Activated CD8-positive, alpha-beta memory T cell treated with anti-CD3 and anti-CD28 coated beads, Interleukin-2, amount 50 U/mL, for 1 hour (primary cell): Measurements from ENCODE around the gene ZNF525.
A peak's percentile ranks its signal among the peaks of the same experiment; 100 is the strongest.
"Not testable (repeated sequence)": the region's sequence is repeated elsewhere in the genome, so short reads cannot be mapped to it uniquely, and the experiment has no call there.

Source experiments
- DNase-seq: peaks from one replicate; pipeline ENCODE4 v3.0.0-alpha.2; 2020; ENCODE audit errors: extremely low read depth

The ZNF525 gene

DNA sequence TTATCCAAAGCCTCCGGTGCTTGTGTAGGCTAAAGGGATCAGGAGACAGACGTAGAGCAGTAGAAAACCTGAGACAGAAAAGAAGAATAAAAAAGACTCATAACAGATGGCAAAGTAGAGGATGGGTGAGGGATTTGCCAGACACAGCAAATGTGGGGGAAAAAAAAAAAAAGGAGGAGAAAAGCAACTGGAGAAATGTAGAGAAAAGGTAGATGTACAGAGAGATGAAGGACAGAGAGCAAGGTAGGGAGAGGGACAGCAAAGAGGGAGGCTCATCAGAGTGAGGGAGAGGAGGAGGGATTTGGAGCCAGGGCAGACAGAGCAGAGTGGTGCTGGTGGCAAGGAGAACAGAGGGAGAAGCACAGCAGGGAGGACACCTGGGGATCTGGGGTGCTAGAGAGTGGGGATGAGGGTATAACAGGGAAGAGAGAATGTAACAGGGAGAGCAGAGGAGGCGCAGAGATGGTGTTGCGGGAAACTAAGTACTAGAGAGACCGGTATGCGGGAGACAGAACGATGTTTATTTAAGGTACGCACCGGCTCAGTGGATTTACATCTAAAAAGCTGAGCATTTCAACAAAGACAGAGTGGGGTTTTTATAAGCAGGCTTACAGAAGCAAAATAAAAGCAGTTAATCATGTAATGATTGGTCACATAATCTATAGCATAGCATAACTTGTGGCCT lies 30.5 kb downstream of the ZNF525 start:
- DNase-seq, result not testable (repeated sequence)

DNA sequence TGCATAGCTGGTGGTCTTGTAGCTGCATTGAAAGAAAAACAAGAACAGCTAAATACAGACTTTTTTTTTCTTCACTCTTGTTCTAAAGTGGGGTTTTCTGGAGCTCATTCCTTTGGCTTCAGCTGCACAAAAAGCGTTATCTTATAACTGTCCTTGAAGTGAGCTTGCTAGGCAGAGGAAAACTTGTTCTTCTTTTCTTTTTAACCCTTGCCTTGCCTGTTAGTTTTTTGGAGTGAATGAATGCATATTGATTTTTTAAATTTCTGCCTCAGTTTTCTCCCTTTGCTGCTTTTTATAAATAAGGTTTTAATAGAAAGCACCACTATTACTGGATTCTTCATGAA lies 31.0 kb downstream of the ZNF525 start:
- DNase-seq, result no peak

DNA sequence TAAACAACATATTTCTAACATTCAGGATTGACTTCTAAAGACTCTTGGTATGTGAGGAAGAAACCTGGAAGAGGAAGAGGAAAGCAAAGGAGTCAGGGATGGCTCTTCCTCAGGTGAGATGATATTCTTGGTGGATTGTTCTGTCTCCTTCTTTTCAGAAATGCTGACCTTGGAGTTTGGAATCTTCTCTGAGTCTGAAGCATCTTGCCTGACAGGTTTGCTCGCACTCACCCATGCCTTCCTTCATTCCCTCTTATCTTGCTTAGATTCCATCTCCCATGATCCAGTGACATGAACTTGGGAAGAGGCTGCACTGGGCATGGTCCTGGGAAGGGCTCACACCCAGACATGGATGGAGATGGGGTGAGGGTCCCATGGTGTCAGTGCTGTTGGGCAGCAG lies 32.4 kb downstream of the ZNF525 start:
- DNase-seq, result not testable (repeated sequence)

DNA sequence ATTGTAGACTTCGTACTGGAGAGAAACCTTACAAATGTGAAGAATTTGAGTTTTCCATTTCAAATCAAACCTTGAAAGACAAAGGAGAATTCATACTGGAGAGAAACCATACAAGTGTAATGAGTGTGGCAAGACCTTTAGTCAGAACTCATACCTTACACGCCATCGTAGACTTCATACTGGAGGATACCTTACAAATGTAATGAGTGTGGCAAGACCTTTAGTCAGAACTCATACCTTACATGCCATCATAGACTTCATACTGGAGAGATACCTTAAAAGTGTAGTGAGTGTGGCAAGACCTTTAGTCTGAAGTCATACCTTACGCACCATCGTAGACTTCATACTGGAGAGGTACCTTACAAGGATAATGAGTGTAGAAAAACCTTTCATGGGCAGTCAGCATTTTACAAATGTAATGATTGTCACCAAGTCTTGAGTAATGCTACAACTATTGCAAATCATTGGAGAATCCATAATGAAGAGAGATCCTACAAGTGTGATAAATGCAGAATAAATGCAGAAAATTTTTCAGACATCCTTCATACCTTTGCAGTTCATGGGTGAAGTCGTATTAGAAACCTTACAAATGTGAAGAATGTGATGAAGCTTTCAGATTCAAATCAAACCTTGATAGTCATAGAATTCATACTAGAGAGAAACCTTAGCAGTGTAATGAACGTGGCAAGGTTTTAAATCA lies 44.1 kb downstream of the ZNF525 start:
- no peak for DNase-seq

DNA sequence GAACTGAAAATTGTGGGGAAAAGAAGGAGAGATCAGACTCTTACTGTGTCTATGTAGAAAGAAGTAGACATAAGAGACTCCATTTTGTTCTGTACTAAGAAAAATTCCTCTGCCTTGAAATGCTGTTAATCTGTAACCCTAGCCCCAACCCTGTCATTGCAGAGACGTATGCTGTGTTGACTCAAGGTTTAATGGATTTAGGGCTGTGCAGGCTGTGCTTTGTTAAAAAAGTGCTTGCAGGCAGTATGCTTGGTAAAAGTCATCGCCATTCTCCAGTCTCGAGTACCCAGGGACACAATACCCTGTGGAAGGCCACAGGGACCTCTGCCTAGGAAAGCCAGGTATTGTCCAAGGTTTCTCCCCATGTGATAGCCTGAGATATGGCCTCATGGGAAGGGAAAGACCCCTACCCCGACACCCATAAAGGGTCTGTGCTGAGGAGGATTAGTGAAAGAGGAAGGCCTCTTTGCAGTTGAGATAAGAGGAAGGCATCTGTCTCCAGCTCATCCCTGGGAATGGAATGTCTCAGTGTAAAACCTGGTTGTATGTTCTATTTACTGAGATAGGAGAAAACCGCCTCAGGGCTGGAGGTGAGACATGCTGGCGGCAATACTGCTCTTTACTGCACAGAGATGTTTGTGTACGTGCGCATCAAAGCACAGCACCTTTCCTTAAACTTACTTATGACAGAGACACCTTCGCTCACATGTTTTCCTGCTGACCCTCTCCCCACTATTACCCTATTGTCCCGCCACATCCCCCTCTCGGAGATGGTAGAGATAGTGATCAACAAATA lies 55.2 kb downstream of the ZNF525 start:
- DNase-seq, result not testable (repeated sequence)

DNA sequence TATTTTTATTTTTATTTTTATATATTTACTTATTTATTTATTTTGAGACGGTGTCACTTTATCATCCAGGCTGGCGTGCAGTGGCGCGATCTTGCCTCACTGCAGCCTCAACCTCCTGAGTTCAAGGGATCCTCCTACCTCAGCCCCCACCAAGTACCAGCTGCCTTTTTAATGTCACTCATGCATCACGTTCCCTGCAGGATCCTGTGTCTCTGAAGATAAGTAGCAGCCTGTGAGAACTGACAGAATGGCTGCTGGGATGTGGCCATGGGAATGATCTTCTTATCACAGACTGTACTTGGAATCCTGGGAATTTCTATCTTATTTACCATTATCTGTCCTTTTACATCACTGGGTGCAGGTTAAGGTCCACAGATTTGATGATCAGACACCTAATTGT lies 57.0 kb downstream of the ZNF525 start:
- no peak for DNase-seq

DNA sequence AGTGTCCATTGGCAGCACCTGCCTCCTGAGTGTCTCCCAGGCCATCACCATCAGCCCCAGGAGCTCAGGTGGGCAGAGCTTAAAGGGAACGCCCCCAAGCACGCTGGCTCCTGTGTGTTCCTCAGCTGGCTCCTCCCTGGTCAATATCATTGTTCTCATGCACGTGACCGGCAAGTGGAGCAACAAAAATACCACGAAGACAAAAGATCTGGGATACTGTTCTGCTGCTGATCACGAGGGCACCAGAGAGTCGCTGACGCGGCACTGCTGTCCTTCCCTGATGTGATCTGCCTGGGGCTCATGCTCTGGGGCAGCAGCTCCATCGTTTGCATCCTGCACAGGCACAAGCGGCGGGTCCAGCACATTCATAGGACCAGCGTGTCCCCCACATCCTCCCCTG lies 57.6 kb downstream of the ZNF525 start:
- DNase-seq, result not testable (repeated sequence)

DNA sequence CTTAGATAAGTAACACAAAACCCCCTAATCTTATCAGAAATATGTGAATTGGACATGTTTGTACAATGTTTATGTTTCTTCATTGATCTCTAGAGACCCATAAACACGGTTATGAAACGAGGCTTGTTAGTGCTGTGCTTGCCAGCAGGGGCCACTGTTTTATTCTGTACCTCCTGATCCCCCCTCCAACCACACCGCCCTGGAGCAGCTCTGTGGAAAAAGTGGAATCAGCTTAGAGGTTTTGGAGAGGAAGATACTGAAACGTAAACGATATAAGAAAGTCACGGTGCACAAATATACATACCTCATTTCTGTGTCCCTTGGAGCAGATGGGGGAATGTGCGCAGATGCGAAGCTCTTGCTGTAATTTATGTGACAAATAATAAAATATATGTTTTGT lies 58.2 kb downstream of the ZNF525 start:
- not testable (repeated sequence) for DNase-seq

DNA sequence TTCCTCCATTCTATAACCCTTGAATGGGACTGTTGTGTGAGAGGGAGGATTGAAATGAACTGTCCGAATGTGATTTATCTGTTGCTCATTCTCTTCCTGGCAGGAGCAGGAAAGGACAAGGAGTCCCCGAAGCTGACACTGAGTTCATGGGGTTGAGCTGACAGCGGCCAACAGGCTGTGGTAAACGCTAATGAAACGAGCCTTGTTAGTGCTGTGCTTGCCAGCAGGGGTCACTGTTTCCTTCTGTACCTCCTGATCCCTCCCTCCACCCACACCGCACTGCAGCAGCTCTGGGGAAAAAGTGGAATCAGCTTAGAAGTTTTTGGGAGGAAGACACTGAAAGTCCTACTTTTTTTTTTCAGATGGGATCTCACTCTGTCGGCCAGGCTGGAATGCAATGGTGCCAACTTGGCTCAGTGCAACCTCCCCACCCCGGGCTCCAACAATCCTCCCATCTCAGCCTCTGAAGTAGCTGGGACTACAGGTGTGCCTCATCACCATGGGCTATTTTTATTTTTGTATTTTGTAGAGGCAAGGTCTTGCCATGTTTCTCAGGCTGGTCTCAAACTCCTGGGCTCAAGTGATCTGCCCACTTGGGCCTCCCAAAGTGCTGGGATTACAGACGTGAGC lies 59.6 kb downstream of the ZNF525 start:
- peak; percentile 33 for DNase-seq

DNA sequence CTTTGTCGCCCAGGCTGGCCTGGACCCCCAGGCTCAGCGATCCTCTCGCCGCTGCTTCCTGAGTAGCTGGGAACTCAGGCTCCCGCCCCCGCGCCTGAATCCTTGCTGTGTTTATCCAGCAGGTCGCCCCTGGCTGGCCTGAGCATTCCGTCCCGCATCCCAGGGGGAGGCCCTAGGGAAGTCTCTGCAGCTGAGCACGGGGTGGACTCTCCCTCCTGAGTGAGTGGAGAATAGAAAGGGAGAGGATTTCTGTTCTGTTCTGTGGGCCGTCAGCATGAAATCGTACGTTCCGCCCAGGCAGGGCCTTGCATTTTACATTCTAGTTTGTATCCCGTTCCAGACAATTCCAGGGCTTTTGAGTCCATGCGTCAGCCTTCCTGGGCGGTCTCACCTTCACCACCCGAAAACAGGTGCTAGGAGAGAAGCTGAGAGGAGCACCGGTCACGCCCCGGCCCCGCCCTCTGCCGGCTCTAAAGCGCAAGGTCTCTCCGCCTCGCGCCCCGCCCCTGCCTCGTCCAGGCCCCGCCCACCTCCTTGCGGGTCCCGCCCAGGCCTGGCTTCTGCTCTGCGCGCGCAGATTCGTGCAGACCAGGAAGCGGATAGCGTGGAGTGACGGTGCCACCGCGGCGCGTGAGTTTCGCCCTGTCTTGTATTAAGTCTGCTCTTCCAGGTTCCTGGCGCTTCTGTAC lies 66.0 kb downstream of the ZNF525 start, which contains the start of gene ZNF761:
TSS of gene ZNF761 (plus strand) at position 586 of the 689 bp plus-strand sequence. CDS start 15,285 bp downstream, outside the sequence.
- DNase-seq, result peak; percentile 85

DNA sequence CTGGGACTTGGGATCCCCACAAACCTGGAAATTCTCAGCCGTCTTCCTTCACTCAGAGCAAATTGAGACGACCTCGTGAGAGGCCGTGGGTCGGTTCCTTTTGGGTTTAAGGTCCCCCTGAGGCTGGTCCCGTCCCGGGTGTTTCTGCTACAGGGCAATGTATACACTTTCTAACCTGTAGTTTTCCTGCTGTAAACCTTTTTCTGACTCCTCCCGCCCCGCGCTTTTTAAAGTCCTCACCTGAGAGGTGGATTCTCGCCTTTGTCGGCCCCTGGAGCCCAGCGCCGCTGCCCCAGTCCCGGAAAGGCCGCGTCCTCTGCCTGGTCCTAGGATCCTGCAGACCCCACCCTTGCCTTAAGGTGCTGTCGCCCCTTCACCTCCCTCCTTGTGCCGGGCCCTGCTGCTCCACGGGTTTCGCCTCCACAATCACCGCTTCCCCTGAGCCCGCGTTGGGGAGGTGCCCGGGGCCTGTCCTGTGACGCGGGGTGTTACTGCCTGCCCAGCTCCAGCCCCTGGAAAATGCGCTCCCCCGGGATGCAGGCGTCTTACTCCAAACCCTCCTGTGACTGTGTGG lies 66.7 kb downstream of the ZNF525 start:
- no peak for DNase-seq
